GM18517 (cell line): ENCODE measurements around the gene SOX15.
A peak's percentile ranks its signal among the peaks of the same experiment; 100 is the strongest.
"Not testable (repeated sequence)": the region's sequence is repeated elsewhere in the genome, so short reads cannot be mapped to it uniquely, and the experiment has no call there.

Experiments used
- ATAC-seq: cut with Tn5 transposase; IDR thresholded peaks from one replicate; pipeline ENCODE4 v1.9.1; 2021; ENCODE audit warnings: mild to moderate bottlenecking, moderate library complexity; ENCODE audit not compliant: unreplicated experiment

The SOX15 gene

GRCh38 chr17:7611635-7612293, 21.9 kb upstream of the SOX15 start:
- no peak for ATAC-seq

- ATAC-seq, result no peak
These were observed 20.7 kb upstream of the SOX15 start for GRCh38 chr17:7610641-7611040.

GRCh38 chr17:7606280-7606679, 16.4 kb upstream of the SOX15 start:
- no peak for ATAC-seq

GRCh38 chr17:7597561-7597960, 7.7 kb upstream of the SOX15 start:
- ATAC-seq, result not testable (repeated sequence)

GRCh38 chr17:7593296-7593695, 3.4 kb upstream of the SOX15 start:
- ATAC-seq, result no peak

GRCh38 chr17:7592422-7593021, 2.6 kb upstream of the SOX15 start:
- no peak for ATAC-seq

GRCh38 chr17:7591596-7591995, 1.7 kb upstream of the SOX15 start:
- ATAC-seq, result no peak

GRCh38 chr17:7590743-7591142, 849 bp upstream of the SOX15 start:
- ATAC-seq, result no peak

- ATAC-seq, result no peak
These were observed 558 bp downstream of the SOX15 start for GRCh38 chr17:7589204-7589868.

- no peak for ATAC-seq
These were observed 1.2 kb downstream of the SOX15 start for GRCh38 chr17:7588553-7589203.

GRCh38 chr17:7587420-7588151, 2.3 kb downstream of the SOX15 start:
- ATAC-seq, result no peak

GRCh38 chr17:7586673-7587419, 3.0 kb downstream of the SOX15 start:
- no peak for ATAC-seq

GRCh38 chr17:7583253-7584109, 6.4 kb downstream of the SOX15 start, which contains the start of gene MPDU1:
TSS of gene MPDU1 (plus strand) at chr17:7583852. CDS start at chr17:7583863, 11 bp downstream.
- peak; percentile 68 for ATAC-seq

- no peak for ATAC-seq
These were observed 7.3 kb downstream of the SOX15 start for GRCh38 chr17:7582396-7583252.

- ATAC-seq, result no peak
These were observed 9.0 kb downstream of the SOX15 start for GRCh38 chr17:7580604-7581575.

GRCh38 chr17:7579834-7580603, 9.9 kb downstream of the SOX15 start:
- ATAC-seq, result peak; percentile 5
